Measurements from ENCODE around the gene GLT1D1.

GLT1D1 gene

GRCh38 chr12:128956755-128957154, 103.5 kb downstream of the GLT1D1 start:
- H3K9ac ChIP-seq (ENCODE audit: low read depth, low read length): no peak overlapping the region
- H3K27ac ChIP-seq (ENCODE audit: low read length): no peak overlapping the region
- no peaks in the 10 kb centered on the region for H3K4me1 ChIP-seq (ENCODE audit: insufficient read depth, low read length)
- DNase-seq (peak; percentile 24), ATAC-seq (ENCODE audit: insufficient read depth, low read depth) (peak; percentile 58; the same call in 2 of the 3 replicates)
- TF ChIP-seq CTCF (IDR thresholded peaks at IDR 0.05; ENCODE audit: borderline replicate concordance, extremely low read depth, low read length, poor library complexity, severe bottlenecking) (no peak), EZH2 (IDR thresholded peaks at IDR 0.05; ENCODE audit: borderline replicate concordance, low read depth, low read length, severe bottlenecking) (no peak)
- no peak overlapping the region for H3K4me3 ChIP-seq (ENCODE audit: low read depth in 1 of 2, low read length in 2 of 2)
- no peaks in the 10 kb centered on the region for H3K27me3 ChIP-seq (ENCODE audit: insufficient read depth, low read length, poor library complexity)
- H4K20me1 ChIP-seq (ENCODE audit: insufficient read depth, low read length): no peaks in the 10 kb centered on the region
- no peaks in the 10 kb centered on the region for H3K79me2 ChIP-seq (ENCODE audit: insufficient read depth, low read length)
- H2AFZ ChIP-seq (ENCODE audit: low read depth, low read length): no peak overlapping the region
- no peaks in the 10 kb centered on the region for H3K36me3 ChIP-seq (ENCODE audit: insufficient read depth, low read length)
- H3K4me2 ChIP-seq (ENCODE audit: insufficient read depth, low read length): no peak overlapping the region
- H3K9me3 ChIP-seq (ENCODE audit: insufficient read depth, low read length, severe bottlenecking): no peaks in the 10 kb centered on the region

- H3K9ac ChIP-seq (ENCODE audit: low read depth, low read length): no peak overlapping the region
- no peak for TF ChIP-seq EZH2 (IDR thresholded peaks at IDR 0.05; ENCODE audit: borderline replicate concordance, low read depth, low read length, severe bottlenecking)
- TF ChIP-seq CTCF (IDR thresholded peaks at IDR 0.05; ENCODE audit: borderline replicate concordance, extremely low read depth, low read length, poor library complexity, severe bottlenecking): no peak
- H4K20me1 ChIP-seq (ENCODE audit: insufficient read depth, low read length): no peaks in the 10 kb centered on the region
- H3K4me1 ChIP-seq (ENCODE audit: insufficient read depth, low read length): no peaks in the 10 kb centered on the region
- no peak for ATAC-seq (ENCODE audit: insufficient read depth, low read depth)
- H3K27me3 ChIP-seq (ENCODE audit: insufficient read depth, low read length, poor library complexity): no peaks in the 10 kb centered on the region
- no peaks in the 10 kb centered on the region for H3K79me2 ChIP-seq (ENCODE audit: insufficient read depth, low read length)
- no peak overlapping the region for H3K4me3 ChIP-seq (ENCODE audit: low read depth in 1 of 2, low read length in 2 of 2)
- no peak overlapping the region for H3K4me2 ChIP-seq (ENCODE audit: insufficient read depth, low read length)
- H2AFZ ChIP-seq (ENCODE audit: low read depth, low read length): no peak overlapping the region
- H3K27ac ChIP-seq (ENCODE audit: low read length): no peak overlapping the region
- H3K36me3 ChIP-seq (ENCODE audit: insufficient read depth, low read length): no peaks in the 10 kb centered on the region
- peaks cover 8% of the 10 kb centered on the region for H3K9me3 ChIP-seq (ENCODE audit: insufficient read depth, low read length, severe bottlenecking)
- no peak for DNase-seq
Measured at GRCh38 chr12:128959901-128960300, 106.6 kb downstream of the GLT1D1 start.

- H4K20me1 ChIP-seq (ENCODE audit: insufficient read depth, low read length): no peaks in the 10 kb centered on the region
- no peaks in the 10 kb centered on the region for H3K79me2 ChIP-seq (ENCODE audit: insufficient read depth, low read length)
- no peak overlapping the region for H3K27ac ChIP-seq (ENCODE audit: low read length)
- peaks cover 13% of the 10 kb centered on the region for H3K9me3 ChIP-seq (ENCODE audit: insufficient read depth, low read length, severe bottlenecking)
- ATAC-seq (ENCODE audit: insufficient read depth, low read depth) (no peak), DNase-seq (no peak)
- H3K4me1 ChIP-seq (ENCODE audit: insufficient read depth, low read length): no peaks in the 10 kb centered on the region
- H3K4me3 ChIP-seq (ENCODE audit: low read depth in 1 of 2, low read length in 2 of 2): no peak overlapping the region
- H3K27me3 ChIP-seq (ENCODE audit: insufficient read depth, low read length, poor library complexity): no peaks in the 10 kb centered on the region
- H2AFZ ChIP-seq (ENCODE audit: low read depth, low read length): no peak overlapping the region
- no peak overlapping the region for H3K9ac ChIP-seq (ENCODE audit: low read depth, low read length)
- no peak overlapping the region for H3K4me2 ChIP-seq (ENCODE audit: insufficient read depth, low read length)
- TF ChIP-seq CTCF (IDR thresholded peaks at IDR 0.05; ENCODE audit: borderline replicate concordance, extremely low read depth, low read length, poor library complexity, severe bottlenecking) (no peak), EZH2 (IDR thresholded peaks at IDR 0.05; ENCODE audit: borderline replicate concordance, low read depth, low read length, severe bottlenecking) (no peak)
- no peaks in the 10 kb centered on the region for H3K36me3 ChIP-seq (ENCODE audit: insufficient read depth, low read length)
Measured at GRCh38 chr12:128961308-128961902, 108.1 kb downstream of the GLT1D1 start.

Data from DND-41 (cell line).